Panc1 (cell line): ENCODE measurements around the gene MPRIP. TPM values are rescaled to one million over a fixed set of nuclear protein-coding genes. Genes with fewer than 3 reads are reported as not detected.
A peak's percentile ranks its signal among the peaks of the same experiment; 100 is the strongest.

Experiments used
- ATAC-seq: fragments of 200-7000 bp; cut with Tn5 transposase; 2 replicates; pipeline ENCODE4 v1.9.1; 2020; ENCODE audit warnings: mild to moderate bottlenecking, moderate library complexity
- BruUV-seq: library from RNA; stranded (reverse); fragments of 400-500 nt; replicated peaks from 2 replicates; lab custom pipeline; 2021; lab: Mats Ljungman, UMichigan
- CTCF ChIA-PET: fragments of 300-600 bp; sonication (Branson Sonifier 250); formaldehyde crosslinking; loops from one replicate; lab custom pipeline; 2022; ENCODE audit warnings: antibody characterized with exemption; lab: Charles Lee
- POLR2A ChIA-PET: fragments of 300-600 bp; sonication (Branson Sonifier 250); formaldehyde crosslinking; loops from one replicate; lab custom pipeline; 2022; ENCODE audit warnings: antibody characterized with exemption; lab: Charles Lee
- DNase-seq: peaks from one replicate; pipeline ENCODE4 v3.0.0-alpha.2; 2010; ENCODE audit warnings: low read depth, low spot score
- H3K27ac ChIP-seq: 2 replicates; pipeline ENCODE4 v1.5.1; 2011; ENCODE audit warnings: mild to moderate bottlenecking, low read length, inconsistent platforms
- H3K27me3 ChIP-seq: fragments of 200-500 bp; sonication (Bioruptor generic); 2 replicates; pipeline ENCODE4 v1.6.0; 2014; ENCODE audit warnings: low read length, inconsistent platforms; ENCODE audit not compliant: control insufficient read depth, insufficient read depth
- H3K36me3 ChIP-seq: fragments of 200-500 bp; sonication (Bioruptor generic); 2 replicates; pipeline ENCODE4 v1.5.1; 2014; ENCODE audit warnings: inconsistent platforms, mild to moderate bottlenecking, low read length, moderate library complexity; ENCODE audit not compliant: control insufficient read depth, insufficient read depth
- H3K4me1 ChIP-seq: 2 replicates; pipeline ENCODE4 v1.5.1; 2011; ENCODE audit warnings: inconsistent platforms, mild to moderate bottlenecking, low read length, moderate library complexity; ENCODE audit not compliant: control insufficient read depth, insufficient read depth
- H3K4me3 ChIP-seq, 2 experiments: 2 replicates each; pipeline ENCODE4 v1.5.1; 2011 to 2012; ENCODE audit warnings: low read depth in 2 of 2, low read length in 2 of 2, mild to moderate bottlenecking in 2 of 2, inconsistent platforms in 1 of 2, moderate library complexity in 1 of 2
- H3K9me3 ChIP-seq: fragments of 200-500 bp; sonication (Bioruptor generic); 2 replicates; pipeline ENCODE4 v1.5.1; 2014; ENCODE audit warnings: low read depth, mild to moderate bottlenecking, inconsistent platforms, low read length, moderate library complexity; ENCODE audit not compliant: control insufficient read depth, insufficient read depth
- CTCF ChIP-seq: fragments of 450-650 bp; IDR thresholded peaks from 2 replicates; pipeline ENCODE4 v1.5.1; 2017; ENCODE audit warnings: mild to moderate bottlenecking
- POLR2AphosphoS5 ChIP-seq: IDR thresholded peaks from 2 replicates; pipeline ENCODE4 v1.6.1; 2012; ENCODE audit warnings: mild to moderate bottlenecking, low read depth, low read length, moderate library complexity
- REST ChIP-seq, 2 experiments: IDR thresholded peaks; 2 replicates each; pipeline ENCODE4 v1.6.1; 2011 to 2012; ENCODE audit warnings: low read depth in 2 of 2, control low read depth in 1 of 2, low read length in 1 of 2, mild to moderate bottlenecking in 1 of 2, moderate library complexity in 1 of 2; ENCODE audit not compliant: insufficient read depth in 1 of 2
- SIN3A ChIP-seq: IDR thresholded peaks from 2 replicates; pipeline ENCODE4 v1.6.1; 2012; ENCODE audit warnings: low read depth, mild to moderate bottlenecking, low read length, moderate library complexity, borderline replicate concordance; ENCODE audit not compliant: insufficient read depth
- TCF7L2 ChIP-seq: IDR thresholded peaks from 2 replicates; pipeline ENCODE4 v1.6.1; 2011; ENCODE audit warnings: mild to moderate bottlenecking, low read depth, low read length, inconsistent platforms
- in situ Hi-C: cut with HindIII; loops from 2 replicates; pipeline ENCODE4 v1.10.0; 2016; ENCODE audit warnings: low sequenced_read_pairs, low pct_unique_long_range_greater_than_20kb
- intact Hi-C: fragments of 100-400 bp; cut with micrococcal nuclease; formaldehyde crosslinking; loops from one replicate; pipeline ENCODE4 v1.10.0; 2022; ENCODE audit not compliant: unreplicated experiment
- total RNA-seq: library from RNA; stranded (reverse); gene quantifications from one replicate; pipeline ENCODE4 v1.2.1, GENCODE V29; 2021; ENCODE audit not compliant: unreplicated experiment

MPRIP gene
- total RNA-seq, 1 experiment from 2014 or later, result 155 TPM

- CTCF ChIA-PET, result no interaction called here
- Histone ChIP-seq H3K4me1 (peaks cover 8% of the 10 kb centered on the region), H3K4me3 (peak overlapping the region; percentile 56 to 67), H3K36me3 (no peaks in the 10 kb centered on the region), H3K9me3 (no peaks in the 10 kb centered on the region), H3K27me3 (no peaks in the 10 kb centered on the region), H3K27ac (peak overlapping the region; percentile 63)
- POLR2A ChIA-PET, result no interaction called here
- BruUV-seq, result no TSS peak
- intact Hi-C loops (no loop called here), in situ Hi-C loops (no loop called here)
- TF ChIP-seq POLR2AphosphoS5, result no peak
- no peak for TF ChIP-seq REST (IDR thresholded peaks at IDR 0.05; ENCODE audit: insufficient read depth in 1 of 2, low read depth in 2 of 2, low read length in 1 of 2)
- TF ChIP-seq TCF7L2, result no peak
- TF ChIP-seq SIN3A, result no peak
- TF ChIP-seq CTCF, result no peak
- peak; percentile 58 for ATAC-seq
- DNase-seq, result no peak
Observed at GRCh38 chr17:17205368-17206123, 163.3 kb downstream of the MPRIP start.

- no peaks in the 10 kb centered on the region for H3K36me3 ChIP-seq
- no peaks in the 10 kb centered on the region for H3K9me3 ChIP-seq
- DNase-seq (peak; percentile 28), ATAC-seq (peak; percentile 75)
- in situ Hi-C loops (no loop called here), intact Hi-C loops (no loop called here)
- POLR2A ChIA-PET, result no interaction called here
- no peaks in the 10 kb centered on the region for H3K27me3 ChIP-seq
- peak within 1 kb of the TSS; percentile 63 for H3K27ac ChIP-seq
- H3K4me3 ChIP-seq, result peak within 1 kb of the TSS; percentile 56 to 67
- TF ChIP-seq POLR2AphosphoS5 (0 out of 2 replicates have a peak, but pooled peaks have one; percentile 33), SIN3A (no peak; the same call in 1 of the 2 replicates), REST (IDR thresholded peaks at IDR 0.05; ENCODE audit: insufficient read depth in 1 of 2, low read depth in 2 of 2, low read length in 1 of 2) (0 out of 4 replicates have a peak, but pooled peaks of 1 of the 2 experiments have one; percentile 34)
- BruUV-seq, result no TSS peak
- H3K4me1 ChIP-seq, result peaks cover 8% of the 10 kb centered on the region
- CTCF ChIA-PET, result interaction anchor here (0.8 kb wide), 1 partner anchor 52 kb away, joined by 11 read pairs; no protein-coding TSS in a partner anchor
Observed at GRCh38 chr17:17206124-17206912, 164.1 kb downstream of the MPRIP start, which contains the start of gene PLD6. Gene PLD6 (minus strand): TSS chr17:17206333. CDS start chr17:17206286, 47 bp downstream.
